OCI-LY1 (cell line): Measurements from ENCODE around the gene FBXO34.

Source experiments
- CTCF ChIP-seq: fragments of 200-600 bp; sonication (generic), shearing (Covaris generic); IDR thresholded peaks from 2 replicates; pipeline ENCODE4 v1.5.1; 2017; ENCODE audit warnings: mild to moderate bottlenecking, antibody characterized with exemption, low read length, moderate library complexity, mixed read lengths
- EZH2 ChIP-seq: fragments of 200-600 bp; sonication (generic), shearing (Covaris generic); IDR thresholded peaks from 2 replicates; pipeline ENCODE4 v1.8.0; 2017; ENCODE audit warnings: borderline replicate concordance, mixed run types, mild to moderate bottlenecking, antibody characterized with exemption, low read length, moderate library complexity, mixed read lengths

GRCh38 chr14:55353686-55354467 is 82.7 kb downstream of the FBXO34 start:
- TF ChIP-seq CTCF (no peak), EZH2 (no peak)
